Esophagus muscularis mucosa (tissue), 3 donors: ENCODE results near the gene RSRC1.

ENCODE experiments used
- CTCF ChIP-seq, 3 experiments: fragments of 200-600 bp in 2 of 3; fragments of 450-650 bp in 1 of 3; sonication (generic) in 2 of 3; IDR thresholded peaks; one replicate each; pipeline ENCODE4 v1.5.1; 2017 to 2019; ENCODE audit warnings: antibody characterized with exemption in 3 of 3, mild to moderate bottlenecking in 2 of 3, moderate library complexity in 1 of 3
- EP300 ChIP-seq: sonication (generic); formaldehyde crosslinking; IDR thresholded peaks from one replicate; pipeline ENCODE4 v1.6.1; 2017; ENCODE audit warnings: antibody characterized with exemption

GRCh38 chr3:158185711-158186110 lies 75.8 kb downstream of the RSRC1 start:
- TF ChIP-seq EP300 (no peak), CTCF (IDR thresholded peaks at IDR 0.05) (no peak)
